ENCODE measurements around the gene CCL4L2. TPM values are rescaled to one million over a fixed set of nuclear protein-coding genes. Genes with fewer than 3 reads are reported as not detected.
"Not testable (repeated sequence)": the region's sequence is repeated elsewhere in the genome, so short reads cannot be mapped to it uniquely, and the experiment has no call there.

Gene CCL4L2
- total and polyA plus RNA-seq, 8 donors = 0.81 to 37.6 (median 4.1) TPM

DNA sequence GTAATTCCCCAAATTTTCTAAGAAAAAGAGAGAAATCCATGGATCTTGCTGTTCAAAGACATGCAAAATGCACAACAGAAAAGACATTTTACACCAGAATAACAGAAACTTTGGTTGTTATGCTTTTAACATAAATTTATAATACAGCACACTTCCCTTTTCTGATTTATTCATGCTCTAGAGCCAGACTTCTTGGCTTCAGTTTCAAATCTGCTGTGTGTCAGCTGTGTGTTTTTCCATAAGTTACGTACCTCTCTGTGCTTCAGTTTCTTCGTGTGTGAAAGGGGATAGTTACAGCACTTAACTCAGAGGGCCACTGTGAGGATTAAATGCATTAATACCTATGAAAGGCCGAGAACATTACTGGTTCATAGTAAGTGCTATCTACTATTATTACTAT, 7.5 kb upstream of the CCL4L2 start:
- H3K27me3 ChIP-seq = peaks cover 0 to 7% of the 10 kb centered on the region in 2 donors
- ATAC-seq = no peak
- TF ChIP-seq CTCF (IDR thresholded peaks at IDR 0.05) = no peak

DNA sequence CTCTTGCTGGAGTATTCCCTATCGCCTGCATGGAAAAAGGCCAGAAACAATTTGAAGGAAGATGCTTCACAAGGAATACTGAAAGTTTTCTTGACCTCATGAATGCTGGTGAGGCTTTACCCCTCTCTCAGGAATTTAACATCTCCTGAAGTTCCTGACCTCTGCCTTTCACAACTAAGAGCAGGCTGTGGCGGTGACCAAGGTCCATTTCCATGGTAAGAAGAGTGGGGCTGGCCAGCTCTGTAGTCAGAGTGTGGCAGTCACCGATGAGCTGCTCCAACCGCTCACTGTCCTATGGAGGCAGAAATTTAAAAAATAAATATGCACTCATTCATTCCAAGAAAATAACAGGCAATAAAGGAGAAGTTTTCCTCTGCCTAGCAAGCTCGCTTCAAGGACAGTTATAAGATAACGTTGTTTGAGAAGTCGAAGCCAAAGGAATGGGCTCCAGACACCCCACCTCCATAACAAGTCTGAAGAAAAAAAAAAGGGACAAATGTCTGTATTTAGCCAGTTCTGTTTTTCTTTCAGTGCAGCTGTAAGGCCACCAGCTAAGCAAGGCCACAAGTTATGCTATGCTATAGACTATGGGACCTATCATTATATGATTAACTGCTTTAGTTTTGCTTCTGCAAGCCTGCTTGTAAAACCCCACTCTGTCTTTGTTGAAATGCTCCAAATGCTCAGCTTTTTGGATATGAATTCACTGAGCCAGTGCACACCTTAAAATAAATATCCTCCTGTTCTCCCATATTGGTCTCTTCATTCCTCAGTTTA, 6.0 kb upstream of the CCL4L2 start:
- ATAC-seq (no peak), DNase-seq (no peak)
- intact Hi-C loops (cut with DNase I) = no loop called here
- H3K27ac ChIP-seq = no peak overlapping the region
- H3K4me3 ChIP-seq = no peak overlapping the region
- peaks cover 0 to 30% of the 10 kb centered on the region in 2 donors for H3K4me1 ChIP-seq
- H3K9me3 ChIP-seq = no peaks in the 10 kb centered on the region
- peaks cover 0 to 7% of the 10 kb centered on the region in 2 donors for H3K27me3 ChIP-seq
- H3K36me3 ChIP-seq = no peaks in the 10 kb centered on the region
- TF ChIP-seq CTCF (IDR thresholded peaks at IDR 0.05) = no peak

More for the DNA sequence above, 7.5 kb upstream of the CCL4L2 start:
- Histone ChIP-seq H3K9me3 (no peaks in the 10 kb centered on the region), H3K36me3 (no peaks in the 10 kb centered on the region), H3K27ac (peak overlapping the region in 1 of 2 donors; percentile 60), H3K4me1 (peaks cover 0 to 39% of the 10 kb centered on the region in 2 donors), H3K4me3 (no peak overlapping the region)
- no peak for DNase-seq
- intact Hi-C loops (cut with DNase I) = no loop called here

- Histone ChIP-seq H3K27me3 (peaks cover 0 to 6% of the 10 kb centered on the region in 2 donors), H3K4me3 (no peak overlapping the region), H3K4me1 (peaks cover 0 to 38% of the 10 kb centered on the region in 2 donors), H3K9me3 (no peaks in the 10 kb centered on the region), H3K36me3 (no peaks in the 10 kb centered on the region), H3K27ac (no peak overlapping the region)
- intact Hi-C loops (cut with DNase I) = no loop called here
- ATAC-seq (no peak), DNase-seq (no peak)
- TF ChIP-seq CTCF (IDR thresholded peaks at IDR 0.05) = no peak
These were observed 5.0 kb upstream of the CCL4L2 start for GRCh38 chr17:36205637-36206485.

DNA sequence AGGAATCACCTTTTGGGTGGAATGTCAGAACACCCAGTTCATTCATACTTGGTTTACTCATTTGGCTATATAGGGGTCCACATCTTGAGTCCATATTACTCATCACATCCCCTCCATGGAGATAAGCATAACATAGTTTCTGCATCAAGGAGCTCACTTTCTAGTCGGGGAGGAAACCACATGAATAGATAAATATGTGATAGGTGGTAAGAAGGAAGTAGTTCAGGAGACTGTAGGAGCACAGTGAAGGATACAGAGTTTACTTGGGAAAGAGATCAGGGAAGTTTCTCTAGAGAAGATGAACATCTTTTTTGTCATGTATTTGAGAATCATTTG, 4.4 kb upstream of the CCL4L2 start:
- ATAC-seq; DNase-seq; H3K27me3 ChIP-seq; H3K4me3 ChIP-seq; H3K36me3 ChIP-seq; H3K27ac ChIP-seq; H3K9me3 ChIP-seq; intact Hi-C loops (cut with DNase I): not testable (repeated sequence)
- peaks cover 0 to 42% of the 10 kb centered on the region in 2 donors for H3K4me1 ChIP-seq

- intact Hi-C loops (cut with DNase I); ATAC-seq; H3K36me3 ChIP-seq: not testable (repeated sequence)
These were observed 3.5 kb upstream of the CCL4L2 start for GRCh38 chr17:36207383-36207782.

GRCh38 chr17:36209575-36209974, 1.3 kb upstream of the CCL4L2 start:
- Histone ChIP-seq H3K4me1 (peaks cover 0 to 47% of the 10 kb centered on the region in 2 donors), H3K4me3 (no peak overlapping the region), H3K36me3 (no peaks in the 10 kb centered on the region), H3K27me3 (peaks cover 0 to 13% of the 10 kb centered on the region in 2 donors), H3K27ac (peak overlapping the region in 1 of 2 donors; percentile 82), H3K9me3 (no peaks in the 10 kb centered on the region)
- no peak for TF ChIP-seq CTCF (IDR thresholded peaks at IDR 0.05)
- intact Hi-C loops (cut with DNase I) = no loop called here
- no peak for DNase-seq
- no peak for ATAC-seq

More at GRCh38 chr17:36207383-36207782, 3.5 kb upstream of the CCL4L2 start:
- peaks cover 0 to 42% of the 10 kb centered on the region in 2 donors for H3K4me1 ChIP-seq
- not testable (repeated sequence) for DNase-seq, H3K27ac ChIP-seq, H3K9me3 ChIP-seq, H3K4me3 ChIP-seq, H3K27me3 ChIP-seq

- peaks cover 0 to 60% of the 10 kb centered on the region in 2 donors for H3K4me1 ChIP-seq
- peak in 1 of 4 donors; percentile 84 for DNase-seq
- H3K36me3 ChIP-seq; H3K9me3 ChIP-seq; intact Hi-C loops (cut with DNase I): not testable (repeated sequence)
- peak overlapping the region in 1 of 2 donors; percentile 27 for H3K4me3 ChIP-seq
- peaks cover 0 to 17% of the 10 kb centered on the region in 2 donors for H3K27me3 ChIP-seq
- peak; percentile 52 for ATAC-seq
- H3K27ac ChIP-seq = peak overlapping the region in 1 of 2 donors; percentile 82
These were observed 815 bp downstream of the CCL4L2 start for GRCh38 chr17:36211484-36212271.

All from left lung (tissue), 10 donors.